ENCODE results near the gene RORC. TPM values are rescaled to one million over a fixed set of nuclear protein-coding genes. Genes with fewer than 3 reads are reported as not detected.

Gene RORC
- total and polyA plus RNA-seq, 12 donors = 4.0 to 21.0 (median 13.3) TPM

- Histone ChIP-seq H3K27ac (no peak overlapping the region), H3K36me3 (peaks cover 0 to 6% (median 0%) of the 10 kb centered on the region in 9 donors), H3K4me3 (no peak overlapping the region), H3K27me3 (no peaks in the 10 kb centered on the region), H3K4me1 (peaks cover 0 to 10% (median 3%) of the 10 kb centered on the region in 9 donors), H3K9me3 (no peaks in the 10 kb centered on the region)
- TF ChIP-seq, protein P1, sequence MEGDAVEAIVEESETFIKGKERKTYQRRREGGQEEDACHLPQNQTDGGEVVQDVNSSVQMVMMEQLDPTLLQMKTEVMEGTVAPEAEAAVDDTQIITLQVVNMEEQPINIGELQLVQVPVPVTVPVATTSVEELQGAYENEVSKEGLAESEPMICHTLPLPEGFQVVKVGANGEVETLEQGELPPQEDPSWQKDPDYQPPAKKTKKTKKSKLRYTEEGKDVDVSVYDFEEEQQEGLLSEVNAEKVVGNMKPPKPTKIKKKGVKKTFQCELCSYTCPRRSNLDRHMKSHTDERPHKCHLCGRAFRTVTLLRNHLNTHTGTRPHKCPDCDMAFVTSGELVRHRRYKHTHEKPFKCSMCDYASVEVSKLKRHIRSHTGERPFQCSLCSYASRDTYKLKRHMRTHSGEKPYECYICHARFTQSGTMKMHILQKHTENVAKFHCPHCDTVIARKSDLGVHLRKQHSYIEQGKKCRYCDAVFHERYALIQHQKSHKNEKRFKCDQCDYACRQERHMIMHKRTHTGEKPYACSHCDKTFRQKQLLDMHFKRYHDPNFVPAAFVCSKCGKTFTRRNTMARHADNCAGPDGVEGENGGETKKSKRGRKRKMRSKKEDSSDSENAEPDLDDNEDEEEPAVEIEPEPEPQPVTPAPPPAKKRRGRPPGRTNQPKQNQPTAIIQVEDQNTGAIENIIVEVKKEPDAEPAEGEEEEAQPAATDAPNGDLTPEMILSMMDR (IDR thresholded peaks at IDR 0.05) = no peak
- 9 to 11% methylated on average over 2 of the region's 2 CpGs for WGBS, 2 donors
- DNase-seq (peak in 1 of 2 donors; percentile 37), ATAC-seq (peak in 2 of 8 donors; percentile 27 to 29)
- intact Hi-C loops (cut with DNase I) = no loop called here
These were observed 10.7 kb downstream of the RORC start for GRCh38 chr1:151820940-151821339.

DNA sequence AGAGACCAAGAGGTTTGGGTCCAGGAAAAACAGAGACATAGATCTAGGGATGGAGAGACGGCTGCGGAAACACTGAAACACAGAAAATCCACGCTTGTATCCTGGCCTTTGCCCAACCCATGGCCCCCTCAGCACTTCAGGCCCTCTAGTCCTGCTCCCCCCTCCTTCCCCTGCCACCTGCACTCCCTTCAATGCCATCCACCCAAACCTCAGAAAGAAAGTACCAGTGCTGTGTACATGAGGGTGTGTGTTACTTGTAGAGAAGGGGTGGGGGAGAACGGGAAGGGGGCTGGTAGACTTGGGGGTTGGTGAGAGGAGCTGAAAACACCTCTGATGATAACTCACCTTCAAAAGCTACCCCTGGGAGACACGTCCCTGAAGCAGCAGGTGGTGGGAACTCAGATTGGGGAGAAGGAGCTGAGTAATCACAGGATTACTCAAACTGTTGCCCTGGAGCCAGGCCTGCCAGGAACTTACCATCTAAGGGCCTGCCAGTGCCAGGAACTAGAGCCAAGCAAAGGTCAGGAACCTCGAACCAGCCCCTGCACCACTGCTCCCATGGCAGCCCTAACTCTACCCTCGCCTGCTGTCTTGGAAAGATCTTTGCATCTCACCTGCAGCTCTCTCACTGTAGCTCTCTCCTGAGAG lies 11.5 kb downstream of the RORC start:
- Histone ChIP-seq H3K27ac (no peak overlapping the region), H3K27me3 (no peaks in the 10 kb centered on the region), H3K36me3 (peaks cover 0 to 8% (median 0%) of the 10 kb centered on the region in 9 donors), H3K4me3 (no peak overlapping the region), H3K4me1 (peaks cover 0 to 9% (median 0%) of the 10 kb centered on the region in 9 donors), H3K9me3 (no peaks in the 10 kb centered on the region)
- intact Hi-C loops (cut with DNase I) = no loop called here
- no peak for DNase-seq
- TF ChIP-seq, protein P1 (IDR thresholded peaks at IDR 0.05) = no peak
- 71 to 75% methylated on average over 7 of the region's 7 CpGs for WGBS, 2 donors
- ATAC-seq = peak in 1 of 8 donors; percentile 62

GRCh38 chr1:151819227-151819835 lies 12.3 kb downstream of the RORC start:
- Histone ChIP-seq H3K4me1 (peaks cover 0 to 9% (median 0%) of the 10 kb centered on the region in 9 donors), H3K36me3 (peaks cover 0 to 11% (median 0%) of the 10 kb centered on the region in 9 donors), H3K9me3 (no peaks in the 10 kb centered on the region), H3K27ac (no peak overlapping the region), H3K27me3 (no peaks in the 10 kb centered on the region), H3K4me3 (no peak overlapping the region)
- TF ChIP-seq, protein P1 (IDR thresholded peaks at IDR 0.05) = no peak
- no peak for ATAC-seq
- WGBS, 2 donors = 87 to 88% methylated on average over 12 of the region's 12 CpGs
- no peak for DNase-seq
- intact Hi-C loops (cut with DNase I) = no loop called here

DNA sequence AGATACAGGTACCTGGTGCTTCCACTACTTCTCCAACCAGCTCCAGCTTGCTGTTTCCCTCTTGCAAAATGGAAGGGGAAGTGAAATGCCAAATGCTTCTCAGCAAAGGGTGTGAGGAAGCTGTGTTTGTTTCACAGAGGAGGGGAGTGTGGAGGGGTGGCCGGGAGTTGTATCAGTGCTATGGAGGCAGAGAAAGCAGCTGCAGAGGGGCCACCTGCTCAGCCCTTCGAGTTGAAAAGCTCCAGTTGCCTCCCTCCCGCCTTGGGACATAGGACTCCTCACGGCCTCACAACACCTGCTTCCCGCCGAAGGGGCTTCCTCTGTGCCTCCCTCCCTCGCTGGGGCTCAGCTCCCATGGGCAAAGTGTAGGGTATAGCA lies 14.3 kb downstream of the RORC start:
- ATAC-seq (no peak), DNase-seq (no peak)
- WGBS, 2 donors = 48 to 60% methylated on average over 7 of the region's 7 CpGs
- no peaks in the 10 kb centered on the region for H3K27me3 ChIP-seq
- no peak overlapping the region for H3K4me3 ChIP-seq
- intact Hi-C loops (cut with DNase I) = no loop called here
- H3K9me3 ChIP-seq = no peaks in the 10 kb centered on the region
- H3K36me3 ChIP-seq = peaks cover 0 to 11% (median 0%) of the 10 kb centered on the region in 9 donors
- peaks cover 0 to 9% (median 0%) of the 10 kb centered on the region in 9 donors for H3K4me1 ChIP-seq
- TF ChIP-seq, protein P1 (IDR thresholded peaks at IDR 0.05) = no peak
- no peak overlapping the region for H3K27ac ChIP-seq
